ENCODE data around the gene MTHFS. TPM values are rescaled to one million over a fixed set of nuclear protein-coding genes. Genes with fewer than 3 reads are reported as not detected.

The MTHFS gene
- total RNA-seq, 1 donor from 2014 or later, result 12.5 TPM

GRCh38 chr15:79832367-79833120 is 64.3 kb downstream of the MTHFS start:
- no peak overlapping the region for H3K4me3 ChIP-seq (ENCODE audit: low read depth, low read length)
- no peak for DNase-seq (ENCODE audit: low read depth)
- TF ChIP-seq CTCF (conservative IDR thresholded peaks at IDR 0.05; ENCODE audit: low read depth, low read length), result no peak

- DNase-seq (ENCODE audit: low read depth), result no peak
- no peak overlapping the region for H3K4me3 ChIP-seq (ENCODE audit: low read depth, low read length)
- TF ChIP-seq CTCF (conservative IDR thresholded peaks at IDR 0.05; ENCODE audit: low read depth, low read length), result no peak
Measured at GRCh38 chr15:79831604-79832003, 65.2 kb downstream of the MTHFS start.

GRCh38 chr15:79829950-79830349 is 66.9 kb downstream of the MTHFS start:
- TF ChIP-seq CTCF (conservative IDR thresholded peaks at IDR 0.05; ENCODE audit: low read depth, low read length), result no peak

GRCh38 chr15:79828447-79828846 is 68.4 kb downstream of the MTHFS start:
- DNase-seq (ENCODE audit: low read depth), result no peak
- no peak overlapping the region for H3K4me3 ChIP-seq (ENCODE audit: low read depth, low read length)
- no peak for TF ChIP-seq CTCF (conservative IDR thresholded peaks at IDR 0.05; ENCODE audit: low read depth, low read length)

More at GRCh38 chr15:79829950-79830349, 66.9 kb downstream of the MTHFS start:
- DNase-seq (ENCODE audit: low read depth), result no peak
- no peak overlapping the region for H3K4me3 ChIP-seq (ENCODE audit: low read depth, low read length)

GRCh38 chr15:79826800-79827199 is 70.0 kb downstream of the MTHFS start:
- no peak for TF ChIP-seq CTCF (conservative IDR thresholded peaks at IDR 0.05; ENCODE audit: low read depth, low read length)
- DNase-seq (ENCODE audit: low read depth), result no peak
- no peak overlapping the region for H3K4me3 ChIP-seq (ENCODE audit: low read depth, low read length)

GRCh38 chr15:79824136-79824701 is 72.6 kb downstream of the MTHFS start:
- DNase-seq (ENCODE audit: low read depth), result no peak
- TF ChIP-seq CTCF (conservative IDR thresholded peaks at IDR 0.05; ENCODE audit: low read depth, low read length), result no peak
- no peak overlapping the region for H3K4me3 ChIP-seq (ENCODE audit: low read depth, low read length)

- TF ChIP-seq CTCF (conservative IDR thresholded peaks at IDR 0.05; ENCODE audit: low read depth, low read length), result no peak
- no peak overlapping the region for H3K4me3 ChIP-seq (ENCODE audit: low read depth, low read length)
- DNase-seq (ENCODE audit: low read depth), result no peak
Measured at GRCh38 chr15:79820820-79821219, 76.0 kb downstream of the MTHFS start.

Data from epithelial cell of proximal tubule (primary cell).